ENCODE results near the gene PCDHGB3.

PCDHGB3 gene

DNA sequence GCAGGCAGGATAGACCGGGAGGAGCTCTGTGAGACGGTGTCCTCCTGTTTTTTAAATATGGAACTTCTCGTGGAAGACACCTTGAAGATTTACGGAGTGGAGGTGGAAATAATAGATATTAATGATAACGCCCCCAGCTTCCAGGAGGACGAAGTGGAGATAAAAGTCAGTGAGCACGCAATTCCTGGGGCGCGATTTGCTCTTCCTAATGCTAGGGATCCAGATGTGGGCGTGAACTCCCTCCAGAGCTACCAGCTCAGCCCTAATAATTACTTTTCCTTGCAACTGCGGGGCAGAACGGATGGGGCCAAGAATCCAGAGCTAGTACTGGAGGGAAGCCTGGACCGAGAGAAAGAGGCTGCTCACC is 51.4 kb downstream of the PCDHGB3 start:
- DNase-seq = no peak

All from CD4-positive, alpha-beta T cell treated with Interleukin-21 for 1 hour (primary cell).